NCI-H1930 (cell line): ENCODE measurements around the gene SLC30A10.
"Not testable (repeated sequence)": the region's sequence is repeated elsewhere in the genome, so short reads cannot be mapped to it uniquely, and the experiment has no call there.

Source experiments
- DNase-seq, 2 experiments: peaks; one replicate each; lab custom pipeline; 2025; lab: John Stamatoyannopoulos, UW

Gene SLC30A10

DNA sequence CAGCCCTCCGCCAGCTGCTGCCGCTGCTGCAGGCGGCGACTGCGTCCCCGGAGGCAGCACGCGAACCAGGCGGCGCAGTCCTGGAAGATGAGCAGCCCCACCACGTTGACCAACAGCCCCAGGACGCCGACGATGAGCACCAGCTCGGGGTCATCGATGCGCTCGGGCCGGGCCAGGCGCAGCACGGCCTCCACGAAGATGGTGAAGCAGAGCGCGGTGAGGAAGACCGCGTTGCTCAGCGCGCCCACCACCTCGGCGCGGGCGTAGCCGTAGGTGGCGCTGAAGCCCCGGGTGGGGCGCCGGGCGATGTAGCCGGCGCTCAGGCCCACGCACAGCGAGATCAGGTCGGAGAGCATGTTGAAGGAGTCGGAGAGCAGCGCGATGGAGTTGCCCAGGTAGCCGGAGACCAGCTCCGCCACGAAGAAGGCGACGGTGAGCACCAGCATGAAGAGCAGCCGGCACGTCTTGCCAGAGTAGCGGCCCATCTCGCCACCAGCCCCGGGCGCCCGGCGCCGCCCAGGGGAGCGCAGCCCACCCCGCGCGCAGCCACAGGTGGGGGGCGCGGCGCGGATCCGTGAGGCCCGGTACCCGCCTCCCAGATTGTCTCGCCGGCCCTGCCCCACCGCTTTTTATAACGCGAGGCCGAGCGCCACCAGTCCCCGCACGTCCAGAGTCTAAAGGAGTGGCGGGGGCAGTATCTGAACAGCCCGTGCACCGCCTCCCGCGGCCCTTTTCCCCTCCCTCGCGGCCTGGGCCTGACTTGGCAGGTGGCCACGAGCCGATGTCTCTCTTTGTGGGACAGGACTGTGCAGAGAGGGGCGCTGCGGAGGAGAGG lies at the start of gene SLC30A10:
TSS of gene SLC30A10 (minus strand) at position 602 of the 835 bp plus-strand sequence. CDS start at position 485, 117 bp downstream.
- peak in 1 of 2 experiments; percentile 54 for DNase-seq

GRCh38 chr1:219973213-219973612 lies 44.9 kb upstream of the SLC30A10 start:
- DNase-seq = no peak

- no peak for DNase-seq
Measured at GRCh38 chr1:219967361-219967760, 39.0 kb upstream of the SLC30A10 start.

GRCh38 chr1:219966071-219966349 lies 37.7 kb upstream of the SLC30A10 start:
- no peak for DNase-seq

- DNase-seq = no peak
Measured at GRCh38 chr1:219965285-219966070, 37.1 kb upstream of the SLC30A10 start.

GRCh38 chr1:219963432-219963831 lies 35.1 kb upstream of the SLC30A10 start:
- DNase-seq = no peak

- DNase-seq = no peak
Measured at GRCh38 chr1:219961684-219962083, 33.3 kb upstream of the SLC30A10 start.

DNA sequence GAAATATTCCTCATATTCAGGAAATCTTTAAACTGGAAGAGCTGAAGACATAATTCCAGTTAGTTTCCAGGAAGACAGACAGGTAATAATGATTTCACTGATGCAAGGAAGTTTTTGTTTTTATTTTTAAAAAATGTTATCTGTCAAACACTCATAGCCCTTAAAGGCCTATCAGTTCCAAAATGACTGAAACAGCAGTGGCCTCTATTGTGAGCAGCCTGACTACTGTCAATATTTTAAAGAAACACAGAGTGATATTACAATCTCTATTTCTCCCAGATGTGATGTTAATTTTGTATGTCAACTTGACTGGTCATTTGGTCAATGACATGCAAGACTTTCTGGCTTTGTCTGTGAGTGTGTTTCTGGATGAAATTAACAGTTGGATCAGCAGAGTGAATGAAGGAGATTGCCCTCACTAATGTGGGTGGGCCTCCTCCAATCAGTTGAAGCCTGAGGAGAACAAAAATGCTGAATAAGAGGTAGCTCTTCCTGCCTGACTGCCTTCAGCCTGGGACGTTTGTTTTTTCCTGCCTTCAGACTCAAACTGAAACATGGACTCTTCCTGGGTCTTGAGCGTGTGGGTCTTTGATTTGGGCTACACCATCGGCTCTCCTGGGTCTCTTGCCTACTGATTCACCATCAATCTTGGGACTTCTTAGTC lies 31.3 kb upstream of the SLC30A10 start:
- DNase-seq = no peak

DNA sequence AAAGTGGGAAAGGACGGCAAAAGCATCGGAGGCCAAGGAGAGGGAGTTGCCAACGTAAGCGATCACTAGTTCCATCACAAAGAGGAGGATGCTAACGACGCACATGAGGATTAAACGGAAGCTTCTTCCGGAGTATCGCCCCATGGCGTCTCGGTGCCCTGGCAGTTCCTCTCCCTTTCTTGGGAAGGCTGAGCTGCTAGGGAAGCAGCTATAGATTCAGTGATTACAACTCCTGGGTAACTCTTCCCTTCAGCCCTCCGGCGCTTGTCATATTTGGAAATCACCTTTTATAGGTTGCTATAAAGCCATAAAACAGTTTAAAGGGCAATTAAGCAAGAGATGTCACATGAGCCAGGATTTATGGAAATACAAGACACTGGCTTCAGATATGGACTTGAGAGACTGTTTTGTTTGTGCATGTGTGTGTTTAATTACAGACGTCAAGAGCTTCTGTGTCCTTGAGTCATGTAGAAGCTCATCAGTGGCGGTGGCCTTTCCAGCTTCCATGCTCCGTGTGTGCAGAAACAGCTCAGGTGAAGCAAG lies 30.6 kb upstream of the SLC30A10 start:
- DNase-seq = no peak

GRCh38 chr1:219954736-219955421 lies 26.5 kb upstream of the SLC30A10 start:
- DNase-seq = no peak

DNA sequence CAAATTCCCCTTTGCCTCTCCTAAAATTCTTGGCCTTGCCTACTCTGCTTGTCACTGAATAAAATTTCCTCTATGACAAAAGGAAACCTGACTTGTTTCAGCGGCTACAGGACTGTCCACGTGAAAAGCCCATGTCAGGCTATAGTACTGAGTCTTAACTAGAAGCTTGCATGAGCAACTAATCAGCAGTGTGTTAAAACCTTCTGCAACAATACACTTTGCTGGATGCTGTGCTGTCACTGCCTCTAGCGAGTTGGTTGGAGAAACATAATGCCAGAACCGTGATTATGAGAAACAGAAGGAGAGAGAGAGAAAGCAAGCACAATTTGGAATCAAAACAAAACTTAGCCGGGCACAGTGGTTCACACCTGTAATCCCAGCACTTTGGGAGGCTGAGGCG lies 25.7 kb upstream of the SLC30A10 start:
- DNase-seq = no peak

DNA sequence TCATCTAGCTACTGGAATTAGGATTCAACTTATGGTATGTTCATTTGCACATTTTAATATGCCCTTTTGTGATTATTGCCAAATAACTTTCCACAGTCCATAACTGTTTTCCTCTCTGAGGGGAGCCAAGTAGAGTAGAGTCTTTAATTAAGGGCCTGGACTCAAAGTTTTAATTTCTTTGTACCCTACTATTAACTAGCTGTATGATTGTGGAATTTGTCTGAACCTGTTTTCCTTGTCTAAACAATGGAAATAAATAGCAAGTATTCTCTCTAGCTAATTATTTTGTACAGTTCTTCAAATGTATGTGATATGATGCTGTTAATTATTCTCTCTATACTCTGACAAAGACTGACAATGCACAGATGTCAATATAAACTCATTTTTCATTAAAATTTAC lies 24.0 kb upstream of the SLC30A10 start:
- DNase-seq = no peak

DNA sequence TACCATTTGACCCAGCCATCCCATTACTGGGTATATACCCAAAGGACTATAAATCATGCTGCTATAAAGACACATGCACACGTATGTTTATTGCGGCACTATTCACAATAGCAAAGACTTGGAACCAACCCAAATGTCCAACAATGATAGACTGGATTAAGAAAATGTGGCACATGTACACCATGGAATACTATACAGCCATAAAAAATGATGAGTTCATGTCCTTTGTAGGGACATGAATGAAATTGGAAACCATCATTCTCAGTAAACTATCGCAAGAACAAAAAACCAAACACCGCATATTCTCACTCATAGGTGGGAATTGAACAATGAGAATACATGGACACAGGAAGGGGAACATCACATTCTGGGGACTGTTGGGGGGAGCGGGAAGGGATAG lies 20.9 kb upstream of the SLC30A10 start:
- not testable (repeated sequence) for DNase-seq

GRCh38 chr1:219948766-219949165 lies 20.4 kb upstream of the SLC30A10 start:
- DNase-seq = not testable (repeated sequence)

DNA sequence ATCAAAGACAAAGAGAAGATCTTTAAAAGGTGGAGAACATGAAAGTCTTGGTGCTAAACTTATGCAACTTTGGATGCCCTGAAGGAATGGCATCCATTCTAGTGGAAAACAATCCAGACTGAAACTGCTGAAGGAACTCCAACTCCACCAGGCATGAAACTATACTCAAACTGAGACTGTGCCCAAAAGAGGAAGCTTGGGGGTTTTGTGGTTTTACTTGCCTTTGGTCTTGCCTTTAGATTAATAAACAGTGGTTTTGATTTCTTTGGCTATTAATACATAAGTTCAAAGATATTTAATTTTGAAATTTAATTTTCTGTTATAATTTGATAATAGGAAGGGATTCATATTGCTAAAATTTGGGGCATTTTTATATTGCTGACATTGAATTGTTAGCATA lies 17.4 kb upstream of the SLC30A10 start:
- DNase-seq = no peak

DNA sequence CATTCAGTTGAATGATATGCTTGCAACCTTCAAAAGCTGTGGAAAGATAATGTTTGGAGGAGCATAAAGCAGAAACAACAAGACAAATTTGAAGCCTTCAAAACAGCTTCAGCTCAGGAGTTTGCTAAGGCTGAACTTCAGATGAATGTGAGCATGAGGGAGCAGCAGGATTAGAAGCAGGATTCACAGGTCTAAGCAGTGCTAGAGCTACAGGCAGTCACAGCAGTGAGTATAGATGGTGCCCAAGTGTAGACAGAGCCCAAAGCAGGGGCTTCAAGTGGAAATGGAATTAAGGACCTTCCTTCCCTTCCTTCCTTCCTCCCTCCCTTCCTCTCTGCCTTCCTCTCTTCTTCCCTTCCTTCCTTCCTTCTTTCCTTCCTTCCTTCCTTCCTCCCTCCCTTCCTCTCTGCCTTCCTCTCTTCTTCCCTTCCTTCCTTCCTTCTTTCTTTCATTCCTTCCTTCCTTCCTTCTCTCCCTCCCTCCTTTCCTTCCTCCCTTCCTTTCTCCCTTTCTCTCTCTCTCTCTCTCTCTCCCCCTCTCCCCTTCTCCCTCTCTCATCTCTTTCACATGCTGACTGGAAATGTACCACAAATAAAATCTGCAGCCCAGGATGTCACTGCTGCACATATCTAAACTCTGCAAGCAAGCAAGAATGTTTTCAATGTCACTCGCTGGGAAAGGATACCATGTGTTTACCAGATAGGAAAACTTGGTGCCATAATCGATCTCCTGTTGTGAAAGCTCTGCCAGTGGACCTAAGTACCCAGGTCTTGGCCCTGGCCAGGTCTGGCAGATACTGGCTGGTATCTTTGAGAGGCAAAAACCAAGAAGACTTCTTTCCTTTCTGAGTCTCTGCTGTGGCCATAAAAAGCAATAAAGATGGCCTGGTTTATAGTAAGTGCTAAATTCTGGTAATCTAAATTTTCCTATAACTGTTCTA lies 13.1 kb upstream of the SLC30A10 start:
- no peak for DNase-seq

- no peak for DNase-seq
Measured at GRCh38 chr1:219940707-219941106, 12.3 kb upstream of the SLC30A10 start.

DNA sequence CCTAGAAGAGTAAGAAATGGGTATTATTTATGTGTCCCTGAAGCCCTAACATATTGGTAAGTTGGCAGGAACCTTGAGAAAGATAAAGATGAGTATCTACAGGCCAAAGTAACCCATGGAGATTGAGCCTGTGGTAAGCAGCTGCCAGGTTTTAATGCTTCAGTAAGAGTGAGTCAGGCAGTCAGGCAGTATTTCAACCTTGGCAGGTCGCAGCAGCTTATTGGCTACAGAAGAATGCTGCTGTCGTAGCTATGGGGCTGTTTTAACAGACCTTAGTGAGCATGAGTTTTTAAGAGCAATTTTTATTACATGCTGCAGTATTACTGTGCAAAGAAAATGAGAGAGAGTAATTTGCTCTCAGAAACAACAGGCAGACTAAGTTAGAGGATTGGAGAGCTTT lies 10.3 kb upstream of the SLC30A10 start:
- DNase-seq = no peak

DNA sequence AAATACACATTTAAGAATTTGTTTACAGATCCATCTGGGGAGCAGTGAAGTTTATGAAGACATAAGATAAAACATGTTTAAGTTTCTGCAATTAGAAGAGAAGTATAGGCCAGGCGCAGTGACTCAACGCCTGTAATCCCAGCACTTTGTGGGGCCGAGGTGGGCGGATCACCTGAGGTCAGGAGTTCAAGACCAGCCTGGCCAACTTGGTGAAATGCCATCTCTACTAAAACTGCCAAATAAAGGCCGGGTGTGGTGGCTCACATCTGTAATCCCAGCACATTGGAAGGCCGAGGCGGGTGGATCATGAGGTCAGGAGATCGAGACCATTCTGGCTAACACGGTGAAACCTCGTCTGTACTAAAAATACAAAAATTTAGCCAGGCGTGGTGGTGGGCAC lies 5.4 kb upstream of the SLC30A10 start:
- not testable (repeated sequence) for DNase-seq

GRCh38 chr1:219931033-219931432 lies 2.7 kb upstream of the SLC30A10 start:
- DNase-seq = no peak

GRCh38 chr1:219928791-219929118 lies 398 bp upstream of the SLC30A10 start:
- DNase-seq = no peak
